Panc1 (cell line): ENCODE data around the gene SLC43A2.

Experiments
- TF ChIP-seq, protein P1 (sequence below): fragments of 450-650 bp; IDR thresholded peaks from 2 replicates; pipeline ENCODE4 v1.5.1; 2017; ENCODE audit warnings: mild to moderate bottlenecking
- TF ChIP-seq, protein P2 (sequence below), 2 experiments: IDR thresholded peaks; 2 replicates each; pipeline ENCODE4 v1.6.1; 2011 to 2012; ENCODE audit warnings: low read depth in 2 of 2, control low read depth in 1 of 2, low read length in 1 of 2, mild to moderate bottlenecking in 1 of 2, moderate library complexity in 1 of 2; ENCODE audit not compliant: insufficient read depth in 1 of 2

DNA sequence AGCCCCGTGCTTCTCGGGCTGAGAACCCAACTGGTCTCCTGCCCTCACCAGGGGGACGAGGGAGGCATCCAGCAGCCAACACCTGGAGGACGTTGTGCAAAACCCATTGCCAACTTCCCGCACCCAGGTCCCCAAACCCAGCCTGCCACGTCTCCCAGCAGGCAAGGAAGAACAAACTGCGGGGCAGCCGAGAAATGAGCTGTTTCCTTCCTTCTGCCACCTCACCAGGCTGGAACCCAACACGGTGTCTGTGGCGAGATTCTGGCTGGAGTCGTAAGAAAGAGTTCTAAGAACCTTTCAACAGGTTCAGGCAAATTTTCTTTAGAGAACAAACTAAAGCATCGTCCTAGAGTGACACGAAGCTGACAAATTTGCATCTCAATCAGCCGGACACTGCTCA is 3.6 kb downstream of the SLC43A2 start:
- TF ChIP-seq, protein P1, sequence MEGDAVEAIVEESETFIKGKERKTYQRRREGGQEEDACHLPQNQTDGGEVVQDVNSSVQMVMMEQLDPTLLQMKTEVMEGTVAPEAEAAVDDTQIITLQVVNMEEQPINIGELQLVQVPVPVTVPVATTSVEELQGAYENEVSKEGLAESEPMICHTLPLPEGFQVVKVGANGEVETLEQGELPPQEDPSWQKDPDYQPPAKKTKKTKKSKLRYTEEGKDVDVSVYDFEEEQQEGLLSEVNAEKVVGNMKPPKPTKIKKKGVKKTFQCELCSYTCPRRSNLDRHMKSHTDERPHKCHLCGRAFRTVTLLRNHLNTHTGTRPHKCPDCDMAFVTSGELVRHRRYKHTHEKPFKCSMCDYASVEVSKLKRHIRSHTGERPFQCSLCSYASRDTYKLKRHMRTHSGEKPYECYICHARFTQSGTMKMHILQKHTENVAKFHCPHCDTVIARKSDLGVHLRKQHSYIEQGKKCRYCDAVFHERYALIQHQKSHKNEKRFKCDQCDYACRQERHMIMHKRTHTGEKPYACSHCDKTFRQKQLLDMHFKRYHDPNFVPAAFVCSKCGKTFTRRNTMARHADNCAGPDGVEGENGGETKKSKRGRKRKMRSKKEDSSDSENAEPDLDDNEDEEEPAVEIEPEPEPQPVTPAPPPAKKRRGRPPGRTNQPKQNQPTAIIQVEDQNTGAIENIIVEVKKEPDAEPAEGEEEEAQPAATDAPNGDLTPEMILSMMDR: no peak
- TF ChIP-seq, protein P2, sequence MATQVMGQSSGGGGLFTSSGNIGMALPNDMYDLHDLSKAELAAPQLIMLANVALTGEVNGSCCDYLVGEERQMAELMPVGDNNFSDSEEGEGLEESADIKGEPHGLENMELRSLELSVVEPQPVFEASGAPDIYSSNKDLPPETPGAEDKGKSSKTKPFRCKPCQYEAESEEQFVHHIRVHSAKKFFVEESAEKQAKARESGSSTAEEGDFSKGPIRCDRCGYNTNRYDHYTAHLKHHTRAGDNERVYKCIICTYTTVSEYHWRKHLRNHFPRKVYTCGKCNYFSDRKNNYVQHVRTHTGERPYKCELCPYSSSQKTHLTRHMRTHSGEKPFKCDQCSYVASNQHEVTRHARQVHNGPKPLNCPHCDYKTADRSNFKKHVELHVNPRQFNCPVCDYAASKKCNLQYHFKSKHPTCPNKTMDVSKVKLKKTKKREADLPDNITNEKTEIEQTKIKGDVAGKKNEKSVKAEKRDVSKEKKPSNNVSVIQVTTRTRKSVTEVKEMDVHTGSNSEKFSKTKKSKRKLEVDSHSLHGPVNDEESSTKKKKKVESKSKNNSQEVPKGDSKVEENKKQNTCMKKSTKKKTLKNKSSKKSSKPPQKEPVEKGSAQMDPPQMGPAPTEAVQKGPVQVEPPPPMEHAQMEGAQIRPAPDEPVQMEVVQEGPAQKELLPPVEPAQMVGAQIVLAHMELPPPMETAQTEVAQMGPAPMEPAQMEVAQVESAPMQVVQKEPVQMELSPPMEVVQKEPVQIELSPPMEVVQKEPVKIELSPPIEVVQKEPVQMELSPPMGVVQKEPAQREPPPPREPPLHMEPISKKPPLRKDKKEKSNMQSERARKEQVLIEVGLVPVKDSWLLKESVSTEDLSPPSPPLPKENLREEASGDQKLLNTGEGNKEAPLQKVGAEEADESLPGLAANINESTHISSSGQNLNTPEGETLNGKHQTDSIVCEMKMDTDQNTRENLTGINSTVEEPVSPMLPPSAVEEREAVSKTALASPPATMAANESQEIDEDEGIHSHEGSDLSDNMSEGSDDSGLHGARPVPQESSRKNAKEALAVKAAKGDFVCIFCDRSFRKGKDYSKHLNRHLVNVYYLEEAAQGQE (IDR thresholded peaks at IDR 0.05; ENCODE audit: insufficient read depth in 1 of 2, low read depth in 2 of 2, low read length in 1 of 2): no peak
